ENCODE data around the gene ADO.
A peak's percentile ranks its signal among the peaks of the same experiment; 100 is the strongest.

DNA sequence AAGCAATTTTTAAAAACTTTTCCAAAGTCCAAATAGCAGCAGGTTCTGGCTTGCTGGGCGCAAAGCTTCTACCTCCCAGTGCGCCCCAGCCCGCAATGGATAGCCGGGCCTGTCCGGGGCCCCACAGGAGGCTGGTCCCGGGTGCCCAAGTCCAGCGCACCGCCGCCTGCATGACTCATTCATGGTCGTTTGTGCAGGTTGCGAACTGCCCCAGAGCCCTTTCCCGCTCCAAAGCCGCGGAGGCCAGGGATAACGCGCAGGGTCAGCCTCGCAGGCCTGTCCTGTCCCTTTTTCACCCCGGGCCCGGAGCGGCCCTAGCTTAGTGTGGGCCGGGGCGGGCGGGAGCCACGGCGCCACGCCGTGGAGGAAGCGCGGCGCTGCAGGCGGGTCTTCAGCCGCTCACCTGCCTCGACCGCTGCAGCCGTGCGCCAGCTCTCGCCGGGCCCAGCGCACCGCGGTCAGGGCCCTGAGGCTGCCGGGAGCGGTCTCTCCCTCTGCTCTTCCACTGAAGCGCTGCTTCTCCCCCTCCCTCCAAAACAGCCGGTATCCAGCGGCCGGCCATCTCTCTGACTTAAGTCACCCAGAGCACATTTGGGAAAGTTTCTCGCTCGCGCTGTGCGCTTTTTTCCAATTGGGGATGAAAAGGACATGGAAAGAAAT, 13.4 kb downstream of the ADO start:
- TF ChIP-seq, protein P1, sequence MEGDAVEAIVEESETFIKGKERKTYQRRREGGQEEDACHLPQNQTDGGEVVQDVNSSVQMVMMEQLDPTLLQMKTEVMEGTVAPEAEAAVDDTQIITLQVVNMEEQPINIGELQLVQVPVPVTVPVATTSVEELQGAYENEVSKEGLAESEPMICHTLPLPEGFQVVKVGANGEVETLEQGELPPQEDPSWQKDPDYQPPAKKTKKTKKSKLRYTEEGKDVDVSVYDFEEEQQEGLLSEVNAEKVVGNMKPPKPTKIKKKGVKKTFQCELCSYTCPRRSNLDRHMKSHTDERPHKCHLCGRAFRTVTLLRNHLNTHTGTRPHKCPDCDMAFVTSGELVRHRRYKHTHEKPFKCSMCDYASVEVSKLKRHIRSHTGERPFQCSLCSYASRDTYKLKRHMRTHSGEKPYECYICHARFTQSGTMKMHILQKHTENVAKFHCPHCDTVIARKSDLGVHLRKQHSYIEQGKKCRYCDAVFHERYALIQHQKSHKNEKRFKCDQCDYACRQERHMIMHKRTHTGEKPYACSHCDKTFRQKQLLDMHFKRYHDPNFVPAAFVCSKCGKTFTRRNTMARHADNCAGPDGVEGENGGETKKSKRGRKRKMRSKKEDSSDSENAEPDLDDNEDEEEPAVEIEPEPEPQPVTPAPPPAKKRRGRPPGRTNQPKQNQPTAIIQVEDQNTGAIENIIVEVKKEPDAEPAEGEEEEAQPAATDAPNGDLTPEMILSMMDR (IDR thresholded peaks at IDR 0.05; ENCODE audit: poor library complexity) = peak; percentile 71
- peak; percentile 26 for TF ChIP-seq EZH2 (IDR thresholded peaks at IDR 0.05; ENCODE audit: borderline replicate concordance)
